Stimulated activated CD8-positive, alpha-beta memory T cell treated with anti-CD3 and anti-CD28 coated beads, Interleukin-2, amount 100 ng/mL, for 48 hours (primary cell): Measurements from ENCODE around the gene ZGRF1.
"Not testable (repeated sequence)": the region's sequence is repeated elsewhere in the genome, so short reads cannot be mapped to it uniquely, and the experiment has no call there.

Experiments
- DNase-seq, 2 donors: peaks; one replicate each; pipeline ENCODE4 v3.0.0-alpha.2; 2020; ENCODE audit warnings: low read depth in 2 of 2

ZGRF1 gene

GRCh38 chr4:112516471-112517066, 120.1 kb downstream of the ZGRF1 start:
- no peak for DNase-seq

DNA sequence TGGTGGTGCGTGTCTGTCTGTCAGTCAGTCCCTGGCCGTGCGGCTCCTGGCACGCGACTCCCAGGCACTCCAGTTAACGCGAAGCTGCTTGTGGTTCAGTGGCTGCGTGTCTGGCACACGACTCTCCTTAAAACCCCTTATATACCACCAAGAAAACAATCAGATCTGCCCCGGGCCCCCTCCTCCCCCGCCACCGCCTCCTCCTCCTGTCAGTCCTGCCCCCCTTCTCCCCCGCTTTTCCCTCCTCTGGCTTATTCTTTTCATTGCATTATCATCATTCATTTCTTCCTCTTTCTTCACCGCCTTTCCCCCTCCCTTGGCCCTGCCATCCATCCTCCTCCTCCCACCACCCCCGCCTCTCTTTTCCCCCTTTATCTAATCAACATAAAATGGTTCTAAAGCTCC, 120.6 kb downstream of the ZGRF1 start, which contains the start of gene NEUROG2:
Gene NEUROG2 (minus strand): TSS at position 115 of the 405 bp plus-strand sequence. CDS start 705 bp downstream, outside the sequence.
- DNase-seq: no peak

GRCh38 chr4:112515198-112516065, 121.3 kb downstream of the ZGRF1 start:
- DNase-seq: no peak

GRCh38 chr4:112514647-112515197, 122.0 kb downstream of the ZGRF1 start:
- DNase-seq: no peak

- no peak for DNase-seq
Measured at GRCh38 chr4:112513971-112514646, 122.6 kb downstream of the ZGRF1 start.

GRCh38 chr4:112511803-112512118, 124.9 kb downstream of the ZGRF1 start:
- DNase-seq: no peak

DNA sequence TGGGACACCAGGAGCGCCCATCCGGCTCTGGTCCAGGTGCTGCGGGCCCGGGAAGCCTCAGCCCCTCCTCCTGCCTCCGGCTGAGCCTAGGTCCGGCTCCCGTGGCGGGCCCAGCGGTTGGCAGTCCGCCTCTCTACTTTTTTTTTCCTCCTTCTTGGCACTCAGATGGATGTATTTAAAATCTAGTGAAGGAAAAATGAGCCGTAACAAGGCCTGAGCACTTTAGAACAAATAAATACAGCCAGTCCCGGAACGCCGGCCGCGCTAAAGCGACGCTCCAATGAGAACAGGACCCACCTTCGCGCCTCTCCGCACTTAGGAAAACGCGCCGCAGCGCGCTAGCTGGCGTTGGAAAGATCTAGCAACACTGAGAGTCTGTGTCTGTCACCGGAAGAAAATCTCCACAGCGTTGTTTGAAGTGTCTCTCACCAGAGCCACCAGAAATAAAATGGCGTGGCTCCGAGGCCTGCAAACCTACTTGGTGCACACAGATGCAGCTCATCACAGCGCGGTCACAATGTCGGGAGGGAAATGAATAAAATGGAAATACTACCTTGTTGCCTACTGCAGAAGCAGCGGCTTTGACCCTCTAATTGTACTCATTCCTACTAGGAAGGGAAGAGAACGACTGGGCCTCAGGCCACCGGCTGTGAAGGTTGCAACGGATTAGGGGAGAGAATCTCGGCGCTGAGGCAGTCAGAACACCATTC, 125.5 kb downstream of the ZGRF1 start:
- no peak for DNase-seq

DNA sequence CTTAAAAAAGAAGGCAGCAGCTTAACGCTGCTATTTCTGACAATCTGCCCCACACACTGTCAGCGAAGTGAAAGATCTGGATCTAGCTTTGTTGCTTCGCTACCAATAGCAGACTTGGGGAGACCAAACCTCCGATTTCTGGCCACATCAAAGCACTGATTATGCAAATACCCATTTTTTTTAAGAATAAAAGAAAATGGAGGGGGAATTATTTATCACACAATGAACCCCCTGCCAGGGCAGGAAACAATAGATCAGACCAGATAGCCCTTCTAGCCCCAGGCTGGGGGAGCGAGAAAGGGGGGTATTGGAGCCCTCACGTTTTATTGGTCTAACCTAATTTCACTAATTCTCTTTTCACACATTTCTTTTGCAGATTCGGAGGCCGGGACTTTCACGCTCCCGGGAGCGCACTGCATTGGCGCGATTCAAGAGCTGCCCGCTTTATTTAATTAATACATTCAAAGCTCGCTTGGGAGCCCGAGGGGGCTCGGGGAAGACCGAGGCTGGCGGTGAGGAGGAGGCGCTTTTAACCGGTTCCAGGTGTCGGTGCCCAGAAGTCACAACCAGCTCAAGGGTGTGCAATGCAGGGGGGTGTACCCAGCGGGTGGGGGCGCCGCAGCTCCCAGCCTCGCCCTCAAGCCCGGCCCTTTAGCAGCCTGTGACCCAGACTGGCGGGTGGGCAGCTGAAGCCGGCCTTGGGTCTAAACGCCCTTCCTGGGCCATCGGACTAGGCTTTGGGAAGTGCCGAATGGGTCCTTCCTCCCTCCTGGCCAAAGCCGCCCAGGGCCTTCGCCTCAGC, 126.2 kb downstream of the ZGRF1 start:
- DNase-seq: no peak

DNA sequence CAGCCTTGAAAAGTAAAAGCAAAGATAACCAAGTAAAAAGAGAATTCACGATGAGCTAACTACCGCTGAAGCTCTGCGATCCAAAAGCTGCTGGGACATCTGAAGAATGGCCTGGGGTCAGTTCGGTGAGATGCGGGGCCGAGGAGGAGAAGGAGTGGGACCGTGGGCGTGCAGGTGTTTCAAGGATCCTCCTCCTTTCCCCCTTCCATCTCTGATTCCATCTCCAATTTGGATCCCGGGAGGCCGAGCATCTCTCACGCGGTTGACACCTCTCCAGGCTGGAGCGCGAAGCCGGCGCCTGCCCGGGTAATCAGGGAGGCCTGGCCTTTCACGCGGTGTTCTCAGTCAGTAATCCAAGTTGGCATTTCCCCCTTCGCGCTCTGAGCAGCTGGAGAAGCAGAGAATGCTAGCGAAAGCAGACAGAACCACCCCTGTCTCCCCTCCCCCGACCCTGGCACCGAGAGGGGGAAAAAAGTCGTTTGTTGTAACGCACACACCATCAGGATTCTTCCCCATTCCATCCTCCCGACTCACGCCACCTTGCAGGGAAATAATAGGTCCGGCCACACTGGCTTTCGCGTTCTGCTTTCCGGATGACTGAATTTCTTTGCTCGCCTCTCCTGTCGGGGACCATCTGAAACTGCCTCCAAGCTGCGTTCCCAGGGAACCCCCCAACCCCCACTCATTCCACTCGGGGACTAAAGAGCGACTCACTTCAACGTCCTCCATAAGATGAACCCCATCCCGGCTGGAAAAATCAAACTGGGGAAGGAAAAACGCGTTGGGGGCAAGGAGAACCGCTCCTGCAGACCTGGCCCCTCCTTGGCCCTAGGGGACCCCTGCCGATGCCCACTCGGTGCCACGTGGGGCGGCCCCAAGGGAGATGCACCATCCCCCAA, 127.2 kb downstream of the ZGRF1 start:
- no peak for DNase-seq

- no peak for DNase-seq
Measured at GRCh38 chr4:112508356-112508755, 128.4 kb downstream of the ZGRF1 start.

DNA sequence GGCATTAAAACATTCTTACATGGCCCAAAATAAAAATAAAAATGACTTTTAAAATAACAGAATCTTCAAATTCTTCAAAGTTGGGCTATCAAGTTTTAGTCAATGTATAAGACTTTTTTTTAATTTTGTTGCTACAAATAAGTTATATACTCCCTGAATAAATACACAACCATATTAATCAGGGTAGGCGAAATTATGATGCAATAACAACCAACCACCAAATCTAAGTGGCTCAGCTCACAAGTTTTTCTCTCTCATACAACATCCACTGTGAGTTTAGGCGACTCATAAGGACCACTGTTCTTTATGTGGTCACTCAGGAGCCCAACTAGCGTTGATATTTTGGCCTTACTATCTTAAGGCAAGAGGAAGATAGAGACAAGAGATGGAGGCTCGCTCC, 131.9 kb downstream of the ZGRF1 start:
- DNase-seq: no peak

DNA sequence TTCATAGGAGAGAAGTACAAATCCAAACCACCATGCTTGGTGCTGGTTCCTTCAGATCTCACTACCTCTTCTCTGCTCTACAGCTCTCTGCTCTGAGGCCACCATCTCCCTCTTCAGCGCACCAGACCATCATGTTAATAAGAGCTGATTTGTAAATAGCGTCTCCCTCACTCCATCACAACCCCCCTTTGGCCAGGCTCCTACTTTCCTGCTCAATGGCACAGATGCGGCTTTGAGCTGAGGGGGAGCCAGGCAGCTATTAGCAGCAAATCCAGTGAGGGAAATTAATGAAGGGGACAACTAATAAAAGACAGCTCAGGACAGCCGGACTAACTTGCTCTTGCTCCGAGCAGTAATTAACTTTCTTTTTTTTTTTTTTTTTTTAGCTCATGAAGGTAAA, 133.8 kb downstream of the ZGRF1 start:
- no peak for DNase-seq

GRCh38 chr4:112492321-112492720, 144.4 kb downstream of the ZGRF1 start:
- DNase-seq: no peak

DNA sequence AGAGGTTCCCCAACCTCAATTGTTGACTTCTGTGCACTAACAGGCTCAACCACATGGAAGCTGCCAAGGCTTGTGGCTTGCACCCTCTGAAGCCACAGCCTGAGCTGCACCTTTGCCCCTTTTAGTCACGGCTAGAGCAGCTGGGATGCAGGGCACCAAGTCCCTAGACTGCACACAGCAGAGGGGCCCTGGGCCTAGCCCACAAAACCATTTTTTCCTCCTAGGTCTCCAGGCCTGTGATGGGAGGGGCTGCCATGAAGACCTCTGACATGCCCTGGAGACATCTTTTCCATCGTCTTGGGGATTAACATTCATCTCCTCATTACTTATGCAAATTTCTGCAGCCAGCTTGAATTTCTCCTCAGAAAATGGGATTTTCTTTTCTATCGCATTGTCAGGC, 145.9 kb downstream of the ZGRF1 start:
- DNase-seq: not testable (repeated sequence)
